Breast epithelium (tissue), 3 donors: ENCODE data around the gene RPIA.

ENCODE experiments used
- CTCF ChIP-seq, 3 donors: fragments of 450-650 bp; IDR thresholded peaks; one replicate each; pipeline ENCODE4 v1.5.1; 2016 to 2017; ENCODE audit warnings: antibody characterized with exemption in 3 of 3, mild to moderate bottlenecking in 3 of 3, moderate library complexity in 3 of 3
- POLR2A ChIP-seq: fragments of 450-650 bp; IDR thresholded peaks from one replicate; pipeline ENCODE4 v1.6.1; 2016; ENCODE audit warnings: antibody characterized with exemption, mild to moderate bottlenecking, moderate library complexity
- POLR2AphosphoS5 ChIP-seq, 3 donors: sonication (generic); formaldehyde crosslinking; IDR thresholded peaks; one replicate each; pipeline ENCODE4 v1.6.1; 2017; ENCODE audit warnings: antibody characterized with exemption in 3 of 3

GRCh38 chr2:88691339-88692183 lies at the start of gene RPIA:
- TF ChIP-seq CTCF (IDR thresholded peaks at IDR 0.05) (peak in 1 of 3 donors; percentile 19), POLR2A (no peak), POLR2AphosphoS5 (IDR thresholded peaks at IDR 0.05) (peak in 2 of 3 donors; percentile 23 to 76)
